BE2C (cell line): ENCODE data around the gene ANKK1.

Experiments used
- DNase-seq: peaks from one replicate; pipeline ENCODE4 v3.0.0-alpha.2; 2020
- H3K27me3 ChIP-seq: fragments of 250-450 bp; sonication (Bioruptor Pico); 2 replicates; pipeline ENCODE4 v1.5.1; 2020; ENCODE audit warnings: mild to moderate bottlenecking
- H3K36me3 ChIP-seq: fragments of 250-450 bp; sonication (Bioruptor Pico); 2 replicates; pipeline ENCODE4 v1.5.1; 2020; ENCODE audit warnings: mild to moderate bottlenecking
- H3K4me1 ChIP-seq: fragments of 250-450 bp; sonication (Bioruptor Pico); 2 replicates; pipeline ENCODE4 v1.5.1; 2020
- H3K4me3 ChIP-seq: 2 replicates; pipeline ENCODE4 v1.5.1; 2011; ENCODE audit warnings: low read depth, low read length
- H3K9me3 ChIP-seq: fragments of 250-450 bp; sonication (Bioruptor Pico); 2 replicates; pipeline ENCODE4 v1.5.1; 2020
- TF ChIP-seq, protein P1 (sequence below): IDR thresholded peaks from 2 replicates; pipeline ENCODE4 v1.5.1; 2012; ENCODE audit warnings: mild to moderate bottlenecking, low read depth, low read length

ANKK1 gene

DNA sequence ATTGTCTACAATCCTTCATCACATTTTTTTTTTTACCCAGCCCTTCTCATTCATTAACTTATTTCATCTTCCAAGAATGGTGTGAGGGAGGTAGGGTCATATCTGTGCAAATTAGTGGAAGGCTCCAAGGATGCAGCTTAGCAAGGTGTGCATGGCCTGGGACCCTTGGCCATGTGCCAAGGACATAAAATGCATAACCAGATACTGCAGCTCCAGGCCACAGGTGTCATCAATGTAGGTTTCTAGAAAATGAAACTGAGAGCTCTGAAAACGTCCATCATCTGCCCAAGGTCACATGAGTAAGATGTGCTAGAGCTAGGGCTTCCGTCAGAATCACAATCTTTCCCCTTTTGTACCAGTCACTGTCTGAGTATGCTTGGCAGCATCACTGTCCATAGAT, 29.8 kb downstream of the ANKK1 start:
- Histone ChIP-seq H3K4me1 (no peaks in the 10 kb centered on the region), H3K27me3 (no peaks in the 10 kb centered on the region), H3K4me3 (no peak overlapping the region), H3K9me3 (no peaks in the 10 kb centered on the region), H3K36me3 (peaks cover 3% of the 10 kb centered on the region; the same call in 1 of the 2 replicates)
- TF ChIP-seq, protein P1, sequence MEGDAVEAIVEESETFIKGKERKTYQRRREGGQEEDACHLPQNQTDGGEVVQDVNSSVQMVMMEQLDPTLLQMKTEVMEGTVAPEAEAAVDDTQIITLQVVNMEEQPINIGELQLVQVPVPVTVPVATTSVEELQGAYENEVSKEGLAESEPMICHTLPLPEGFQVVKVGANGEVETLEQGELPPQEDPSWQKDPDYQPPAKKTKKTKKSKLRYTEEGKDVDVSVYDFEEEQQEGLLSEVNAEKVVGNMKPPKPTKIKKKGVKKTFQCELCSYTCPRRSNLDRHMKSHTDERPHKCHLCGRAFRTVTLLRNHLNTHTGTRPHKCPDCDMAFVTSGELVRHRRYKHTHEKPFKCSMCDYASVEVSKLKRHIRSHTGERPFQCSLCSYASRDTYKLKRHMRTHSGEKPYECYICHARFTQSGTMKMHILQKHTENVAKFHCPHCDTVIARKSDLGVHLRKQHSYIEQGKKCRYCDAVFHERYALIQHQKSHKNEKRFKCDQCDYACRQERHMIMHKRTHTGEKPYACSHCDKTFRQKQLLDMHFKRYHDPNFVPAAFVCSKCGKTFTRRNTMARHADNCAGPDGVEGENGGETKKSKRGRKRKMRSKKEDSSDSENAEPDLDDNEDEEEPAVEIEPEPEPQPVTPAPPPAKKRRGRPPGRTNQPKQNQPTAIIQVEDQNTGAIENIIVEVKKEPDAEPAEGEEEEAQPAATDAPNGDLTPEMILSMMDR, result no peak
- no peak for DNase-seq

DNA sequence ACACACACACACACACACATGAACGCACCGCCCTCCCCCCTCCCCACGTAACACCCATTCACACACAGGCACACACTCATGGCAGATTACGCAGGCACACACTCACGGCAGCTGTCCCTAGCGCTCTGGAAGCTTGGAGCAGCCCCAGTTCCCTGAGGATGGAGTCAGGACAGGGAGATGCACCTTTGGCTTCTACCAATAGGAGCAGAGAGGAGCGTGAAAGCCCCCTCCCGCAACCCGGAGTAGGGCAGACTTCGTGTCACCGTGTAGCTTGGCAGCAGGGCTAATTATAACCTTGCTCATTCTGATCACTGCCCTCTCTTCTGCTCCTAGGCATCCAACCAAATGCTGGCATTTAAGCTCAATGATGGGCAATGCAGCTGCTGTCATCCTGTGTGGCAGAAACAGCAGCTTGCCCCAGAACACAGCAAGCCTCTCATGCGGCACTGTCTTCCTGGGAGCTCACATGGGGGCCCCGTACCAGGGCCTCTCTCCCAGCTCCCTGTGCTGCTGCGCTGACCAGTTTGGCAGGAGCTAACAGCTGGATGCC, 31.9 kb downstream of the ANKK1 start:
- Histone ChIP-seq H3K27me3 (no peaks in the 10 kb centered on the region), H3K36me3 (peaks cover 3% of the 10 kb centered on the region; the same call in 1 of the 2 replicates), H3K4me1 (no peaks in the 10 kb centered on the region), H3K4me3 (no peak overlapping the region), H3K9me3 (no peaks in the 10 kb centered on the region)
- DNase-seq, result no peak
- TF ChIP-seq, protein P1, result no peak

DNA sequence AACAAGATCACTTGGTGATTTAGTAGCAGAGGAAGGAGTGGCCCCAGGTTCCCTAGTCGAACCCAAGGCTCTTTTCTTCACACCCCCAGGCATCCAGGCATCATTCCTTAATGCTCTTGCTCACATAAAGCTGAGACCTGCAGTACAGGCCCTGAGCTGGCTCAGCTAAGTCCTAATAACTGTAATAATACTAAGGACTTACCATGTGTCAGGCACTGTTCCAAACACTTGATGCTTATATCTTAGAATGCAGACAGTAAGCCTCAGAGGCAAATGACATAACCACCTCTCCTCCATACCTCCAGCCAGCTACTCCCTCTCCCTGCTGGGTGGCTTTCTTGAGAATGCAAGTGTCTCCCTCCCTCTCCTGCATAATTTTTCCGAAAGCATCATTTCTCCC, 33.2 kb downstream of the ANKK1 start:
- peaks cover 3% of the 10 kb centered on the region; the same call in 1 of the 2 replicates for H3K36me3 ChIP-seq
- H3K4me1 ChIP-seq, result no peaks in the 10 kb centered on the region
- H3K4me3 ChIP-seq, result no peak overlapping the region
- no peaks in the 10 kb centered on the region for H3K27me3 ChIP-seq
- TF ChIP-seq, protein P1, result no peak
- H3K9me3 ChIP-seq, result no peaks in the 10 kb centered on the region
- no peak for DNase-seq

DNA sequence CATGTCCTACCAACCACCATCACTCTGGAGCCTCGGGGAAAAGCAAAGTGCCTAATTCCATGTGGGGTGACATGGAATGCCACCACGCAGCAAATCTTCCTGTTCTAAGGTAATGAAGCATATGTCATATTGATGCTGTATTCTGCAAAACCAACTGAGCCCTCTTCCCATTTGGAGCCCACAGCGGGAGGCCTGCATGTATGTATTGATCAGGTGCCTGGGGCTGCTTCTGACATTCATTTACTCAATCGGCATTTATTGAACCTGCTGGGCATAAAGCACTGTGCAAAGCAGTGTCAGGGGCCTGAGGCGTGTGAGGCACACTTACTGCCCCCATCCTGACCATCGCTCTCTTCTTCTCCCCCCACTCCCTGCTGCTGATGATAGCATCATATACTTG, 39.1 kb downstream of the ANKK1 start:
- no peak for DNase-seq
- Histone ChIP-seq H3K4me3 (no peak overlapping the region), H3K4me1 (no peaks in the 10 kb centered on the region; the same call in 1 of the 2 replicates), H3K27me3 (no peaks in the 10 kb centered on the region), H3K36me3 (no peaks in the 10 kb centered on the region), H3K9me3 (no peaks in the 10 kb centered on the region)
- TF ChIP-seq, protein P1, result no peak

DNA sequence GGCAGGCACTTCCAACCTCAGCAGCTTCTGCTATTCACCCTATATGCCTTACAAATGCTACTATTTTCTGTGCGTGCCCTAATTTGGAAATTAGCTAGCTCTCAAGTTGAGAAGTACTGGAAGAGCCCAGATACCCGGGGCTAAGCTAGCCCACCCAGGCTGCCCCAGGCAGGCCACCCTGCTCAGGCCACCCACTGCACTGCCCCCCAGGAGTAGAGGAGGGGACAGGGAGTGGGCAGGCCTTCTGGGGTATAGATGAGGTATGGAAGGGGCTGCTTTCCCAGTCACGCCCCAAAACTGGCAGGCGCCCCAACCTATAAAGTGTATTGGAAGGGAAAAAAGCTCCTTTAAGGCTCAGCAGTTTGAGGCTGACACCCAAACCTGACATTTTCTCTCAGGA, 44.2 kb downstream of the ANKK1 start:
- Histone ChIP-seq H3K27me3 (no peaks in the 10 kb centered on the region), H3K4me1 (peaks cover 4% of the 10 kb centered on the region), H3K9me3 (no peaks in the 10 kb centered on the region), H3K36me3 (no peaks in the 10 kb centered on the region), H3K4me3 (no peak overlapping the region)
- TF ChIP-seq, protein P1, result no peak
- no peak for DNase-seq

DNA sequence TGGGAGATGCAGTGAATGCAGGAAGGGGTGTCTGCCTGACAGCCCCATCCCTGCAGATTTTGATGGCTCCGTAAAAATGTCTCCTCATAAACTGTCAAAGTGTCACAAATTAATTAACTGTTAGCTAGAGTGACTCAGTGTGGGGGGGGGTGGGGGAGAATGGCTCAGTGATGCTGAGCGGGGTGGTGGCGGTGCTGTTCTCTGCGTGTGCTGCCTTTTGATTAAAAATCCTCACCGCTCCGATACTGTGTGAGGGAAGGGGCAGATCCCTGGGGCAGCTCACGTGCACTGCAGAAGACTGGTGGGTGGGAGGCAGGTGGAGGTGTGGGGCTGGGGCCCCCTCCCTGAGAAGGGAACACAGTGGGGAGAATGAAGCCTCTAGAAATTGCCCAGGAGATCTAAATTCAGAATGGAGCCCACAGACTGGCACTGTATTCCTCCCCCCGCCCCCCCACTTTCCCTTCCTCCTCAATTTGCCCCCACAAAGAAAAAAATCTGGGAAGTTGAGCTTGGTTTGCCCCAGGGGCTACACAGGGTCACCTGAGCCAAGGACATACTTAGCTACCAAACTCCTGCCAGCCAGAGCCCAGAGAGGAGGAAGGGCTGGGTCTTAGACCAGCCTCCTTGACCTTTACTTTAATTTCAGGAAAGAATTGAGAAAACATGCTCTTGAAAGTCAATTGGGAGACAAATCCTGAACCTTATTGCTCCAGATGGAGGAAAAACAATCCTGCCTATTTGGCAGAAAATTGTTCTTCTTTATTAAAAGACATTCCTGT, 47.8 kb downstream of the ANKK1 start:
- H3K36me3 ChIP-seq, result no peaks in the 10 kb centered on the region
- no peaks in the 10 kb centered on the region for H3K9me3 ChIP-seq
- DNase-seq, result no peak
- H3K4me3 ChIP-seq, result no peak overlapping the region
- H3K27me3 ChIP-seq, result no peaks in the 10 kb centered on the region
- TF ChIP-seq, protein P1, result no peak
- H3K4me1 ChIP-seq, result peaks cover 12% of the 10 kb centered on the region
